ENCODE results near the gene FAM72B. TPM values are rescaled to one million over a fixed set of nuclear protein-coding genes. Genes with fewer than 3 reads are reported as not detected.
"Not testable (repeated sequence)": the region's sequence is repeated elsewhere in the genome, so short reads cannot be mapped to it uniquely, and the experiment has no call there.

Gene FAM72B
- 6.7 and 13.4 TPM in 2 replicates for total RNA-seq

- peak; percentile 98 for DNase-seq (ENCODE audit: low read depth)
- H3K4me3 ChIP-seq (ENCODE audit: low read depth, low read length) = peak within 1 kb of the TSS; percentile 53
Measured at GRCh38 chr1:121184290-121185127, at the start of gene FAM72B, which contains the start of gene SRGAP2C. Gene FAM72B (minus strand): TSS chr1:121184340. CDS start chr1:121183489, 851 bp downstream. Gene SRGAP2C (plus strand): TSS chr1:121184975. CDS start chr1:121187447, 2,472 bp downstream.

- not testable (repeated sequence) for DNase-seq (ENCODE audit: low read depth); H3K4me3 ChIP-seq (ENCODE audit: low read depth, low read length)
Measured at GRCh38 chr1:121232445-121233125, 48.4 kb upstream of the FAM72B start.

- DNase-seq (ENCODE audit: low read depth); H3K4me3 ChIP-seq (ENCODE audit: low read depth, low read length): not testable (repeated sequence)
Measured at GRCh38 chr1:121230636-121231035, 46.5 kb upstream of the FAM72B start.

- not testable (repeated sequence) for DNase-seq (ENCODE audit: low read depth); H3K4me3 ChIP-seq (ENCODE audit: low read depth, low read length)
Measured at GRCh38 chr1:121227544-121228330, 43.6 kb upstream of the FAM72B start.

- not testable (repeated sequence) for DNase-seq (ENCODE audit: low read depth); H3K4me3 ChIP-seq (ENCODE audit: low read depth, low read length)
Measured at GRCh38 chr1:121226925-121227324, 42.8 kb upstream of the FAM72B start.

- H3K4me3 ChIP-seq (ENCODE audit: low read depth, low read length); DNase-seq (ENCODE audit: low read depth): not testable (repeated sequence)
Measured at GRCh38 chr1:121226295-121226904, 42.3 kb upstream of the FAM72B start.

GRCh38 chr1:121224714-121225113 lies 40.6 kb upstream of the FAM72B start:
- not testable (repeated sequence) for H3K4me3 ChIP-seq (ENCODE audit: low read depth, low read length); DNase-seq (ENCODE audit: low read depth)

- not testable (repeated sequence) for H3K4me3 ChIP-seq (ENCODE audit: low read depth, low read length); DNase-seq (ENCODE audit: low read depth)
Measured at GRCh38 chr1:121221770-121222169, 37.6 kb upstream of the FAM72B start.

- DNase-seq (ENCODE audit: low read depth); H3K4me3 ChIP-seq (ENCODE audit: low read depth, low read length): not testable (repeated sequence)
Measured at GRCh38 chr1:121216676-121217075, 32.5 kb upstream of the FAM72B start.

- DNase-seq (ENCODE audit: low read depth); H3K4me3 ChIP-seq (ENCODE audit: low read depth, low read length): not testable (repeated sequence)
Measured at GRCh38 chr1:121215699-121216417, 31.7 kb upstream of the FAM72B start.

GRCh38 chr1:121214544-121215156 lies 30.5 kb upstream of the FAM72B start:
- not testable (repeated sequence) for H3K4me3 ChIP-seq (ENCODE audit: low read depth, low read length); DNase-seq (ENCODE audit: low read depth)

GRCh38 chr1:121213491-121213890 lies 29.4 kb upstream of the FAM72B start:
- H3K4me3 ChIP-seq (ENCODE audit: low read depth, low read length); DNase-seq (ENCODE audit: low read depth): not testable (repeated sequence)

- not testable (repeated sequence) for H3K4me3 ChIP-seq (ENCODE audit: low read depth, low read length); DNase-seq (ENCODE audit: low read depth)
Measured at GRCh38 chr1:121210778-121211177, 26.6 kb upstream of the FAM72B start.

- not testable (repeated sequence) for H3K4me3 ChIP-seq (ENCODE audit: low read depth, low read length); DNase-seq (ENCODE audit: low read depth)
Measured at GRCh38 chr1:121208375-121208774, 24.2 kb upstream of the FAM72B start.

GRCh38 chr1:121207328-121207727 lies 23.2 kb upstream of the FAM72B start:
- H3K4me3 ChIP-seq (ENCODE audit: low read depth, low read length); DNase-seq (ENCODE audit: low read depth): not testable (repeated sequence)

- not testable (repeated sequence) for DNase-seq (ENCODE audit: low read depth); H3K4me3 ChIP-seq (ENCODE audit: low read depth, low read length)
Measured at GRCh38 chr1:121205786-121206711, 21.9 kb upstream of the FAM72B start.

GRCh38 chr1:121202986-121203385 lies 18.8 kb upstream of the FAM72B start:
- H3K4me3 ChIP-seq (ENCODE audit: low read depth, low read length); DNase-seq (ENCODE audit: low read depth): not testable (repeated sequence)
